NT2/D1 (cell line): ENCODE measurements around the gene IRF8.
A peak's percentile ranks its signal among the peaks of the same experiment; 100 is the strongest.

ENCODE experiments used
- DNase-seq: peaks from one replicate; pipeline ENCODE4 v3.0.0-alpha.2; 2011; ENCODE audit warnings: low read depth, low spot score
- H3K27me3 ChIP-seq: 2 replicates; pipeline ENCODE4 v1.6.0; 2011; ENCODE audit warnings: mild to moderate bottlenecking; ENCODE audit not compliant: insufficient read length, insufficient read depth
- H3K36me3 ChIP-seq: 2 replicates; pipeline ENCODE4 v1.6.1; 2011; ENCODE audit warnings: mild to moderate bottlenecking, low read length, mixed read lengths; ENCODE audit not compliant: insufficient read depth, insufficient read length
- H3K4me1 ChIP-seq: 2 replicates; pipeline ENCODE4 v1.5.1; 2011; ENCODE audit not compliant: insufficient read depth, insufficient read length
- H3K4me3 ChIP-seq: 2 replicates; pipeline ENCODE4 v1.5.1; 2011; ENCODE audit warnings: low read depth; ENCODE audit not compliant: insufficient read length
- H3K9ac ChIP-seq: 2 replicates; pipeline ENCODE4 v1.6.0; 2011; ENCODE audit warnings: low read depth; ENCODE audit not compliant: insufficient read length
- H3K9me3 ChIP-seq: 2 replicates; pipeline ENCODE4 v1.5.1; 2011; ENCODE audit warnings: mild to moderate bottlenecking, low read length; ENCODE audit not compliant: insufficient read depth
- SUZ12 ChIP-seq: IDR thresholded peaks from 2 replicates; pipeline ENCODE4 v1.6.1; 2011; ENCODE audit not compliant: insufficient read length, insufficient read depth; ENCODE audit errors: extremely low read depth
- YY1 ChIP-seq: IDR thresholded peaks from 2 replicates; pipeline ENCODE4 v1.6.1; 2011; ENCODE audit not compliant: insufficient read length, insufficient read depth
- ZNF274 ChIP-seq: IDR thresholded peaks from 2 replicates; pipeline ENCODE4 v1.6.1; 2011; ENCODE audit warnings: mild to moderate bottlenecking, low read depth, low read length

IRF8 gene

GRCh38 chr16:85898521-85899442 is at the start of gene IRF8:
Gene IRF8 (plus strand): TSS chr16:85899162. CDS start chr16:85903016, 3,854 bp downstream.
- no peak for DNase-seq
- no peaks in the 10 kb centered on the region for H3K36me3 ChIP-seq
- H3K9ac ChIP-seq = peak within 1 kb of the TSS; percentile 74
- H3K4me3 ChIP-seq = peak within 1 kb of the TSS; percentile 64
- H3K4me1 ChIP-seq = peaks cover 5% of the 10 kb centered on the region
- no peaks in the 10 kb centered on the region for H3K9me3 ChIP-seq
- H3K27me3 ChIP-seq = peaks cover 76% of the 10 kb centered on the region
- no peak for TF ChIP-seq ZNF274
- TF ChIP-seq YY1 = no peak
- no peak for TF ChIP-seq SUZ12

GRCh38 chr16:85849388-85849787 is 49.6 kb upstream of the IRF8 start:
- peaks cover under 1% of the 10 kb centered on the region for H3K27me3 ChIP-seq

GRCh38 chr16:85850344-85850880 is 48.5 kb upstream of the IRF8 start:
- Histone ChIP-seq H3K9me3 (0 out of 2 replicates have a peak, but pooled peaks cover 7% of the 10 kb centered on the region), H3K4me3 (no peak overlapping the region), H3K27me3 (peaks cover 5% of the 10 kb centered on the region), H3K9ac (no peak overlapping the region), H3K4me1 (no peaks in the 10 kb centered on the region), H3K36me3 (no peaks in the 10 kb centered on the region)
- TF ChIP-seq ZNF274 = no peak
- no peak for TF ChIP-seq SUZ12
- no peak for TF ChIP-seq YY1
- DNase-seq = no peak

More at GRCh38 chr16:85849388-85849787, 49.6 kb upstream of the IRF8 start:
- Histone ChIP-seq H3K4me1 (no peaks in the 10 kb centered on the region), H3K9ac (no peak overlapping the region), H3K4me3 (no peak overlapping the region), H3K9me3 (no peaks in the 10 kb centered on the region), H3K36me3 (no peaks in the 10 kb centered on the region)
- DNase-seq = no peak
- TF ChIP-seq YY1 = no peak
- TF ChIP-seq SUZ12 = no peak
- TF ChIP-seq ZNF274 = no peak

- H3K9me3 ChIP-seq = 0 out of 2 replicates have a peak, but pooled peaks cover 7% of the 10 kb centered on the region
- TF ChIP-seq ZNF274 (no peak), YY1 (no peak), SUZ12 (no peak)
These were observed 47.8 kb upstream of the IRF8 start for GRCh38 chr16:85851034-85851785.

GRCh38 chr16:85853547-85854545 is 45.1 kb upstream of the IRF8 start:
- Histone ChIP-seq H3K4me3 (no peak overlapping the region), H3K9me3 (0 out of 2 replicates have a peak, but pooled peaks cover 7% of the 10 kb centered on the region), H3K4me1 (no peaks in the 10 kb centered on the region), H3K27me3 (peaks cover 9% of the 10 kb centered on the region), H3K36me3 (no peaks in the 10 kb centered on the region), H3K9ac (no peak overlapping the region)
- no peak for DNase-seq
- TF ChIP-seq SUZ12 (no peak), ZNF274 (no peak), YY1 (no peak)

More at GRCh38 chr16:85851034-85851785, 47.8 kb upstream of the IRF8 start:
- Histone ChIP-seq H3K27me3 (peaks cover 5% of the 10 kb centered on the region), H3K4me3 (no peak overlapping the region), H3K9ac (no peak overlapping the region), H3K4me1 (no peaks in the 10 kb centered on the region), H3K36me3 (no peaks in the 10 kb centered on the region)
- no peak for DNase-seq

- Histone ChIP-seq H3K27me3 (peaks cover 11% of the 10 kb centered on the region), H3K4me1 (peaks cover 2% of the 10 kb centered on the region), H3K4me3 (no peak overlapping the region), H3K36me3 (no peaks in the 10 kb centered on the region), H3K9me3 (0 out of 2 replicates have a peak, but pooled peaks cover 7% of the 10 kb centered on the region), H3K9ac (no peak overlapping the region)
- TF ChIP-seq YY1 (no peak), SUZ12 (no peak), ZNF274 (no peak)
- no peak for DNase-seq
These were observed 44.0 kb upstream of the IRF8 start for GRCh38 chr16:85854935-85855334.
